H9 (cell line): ENCODE results near the gene EPB41L1. TPM values are rescaled to one million over a fixed set of nuclear protein-coding genes. Genes with fewer than 3 reads are reported as not detected.

Source experiments
- DNase-seq: peaks from one replicate; pipeline ENCODE4 v3.0.0-alpha.2; 2017
- H2AFZ ChIP-seq: one replicate; pipeline ENCODE4 v1.6.1; 2013; ENCODE audit warnings: mild to moderate bottlenecking, low read length, control low read depth, moderate library complexity
- H2AK5ac ChIP-seq: 2 replicates; pipeline ENCODE4 v1.6.1; 2013; ENCODE audit warnings: low read length, control low read depth, mixed read lengths; ENCODE audit not compliant: insufficient read length
- H2BK120ac ChIP-seq: one replicate; pipeline ENCODE4 v1.6.1; 2013; ENCODE audit warnings: low read depth, mild to moderate bottlenecking, low read length, control low read depth, inconsistent platforms; ENCODE audit not compliant: poor library complexity, severe bottlenecking
- H2BK12ac ChIP-seq: 2 replicates; pipeline ENCODE4 v1.6.1; 2013; ENCODE audit warnings: low read length, control low read depth, mixed read lengths, low read depth; ENCODE audit not compliant: insufficient read length
- H2BK15ac ChIP-seq: 2 replicates; pipeline ENCODE4 v1.6.1; 2013; ENCODE audit warnings: low read depth, low read length, control low read depth
- H2BK20ac ChIP-seq: one replicate; pipeline ENCODE4 v1.6.1; 2013; ENCODE audit warnings: low read depth, mild to moderate bottlenecking, low read length, control low read depth, inconsistent platforms; ENCODE audit not compliant: poor library complexity, severe bottlenecking
- H2BK5ac ChIP-seq: 2 replicates; pipeline ENCODE4 v1.6.1; 2013; ENCODE audit warnings: low read length, control low read depth, mixed read lengths; ENCODE audit not compliant: insufficient read length
- H3K14ac ChIP-seq: 2 replicates; pipeline ENCODE4 v1.6.1; 2013; ENCODE audit warnings: low read length, control low read depth; ENCODE audit not compliant: insufficient read depth
- H3K18ac ChIP-seq: 2 replicates; pipeline ENCODE4 v1.6.1; 2013; ENCODE audit warnings: low read depth, mild to moderate bottlenecking, mixed read lengths, low read length, control low read depth; ENCODE audit not compliant: insufficient read length
- H3K23ac ChIP-seq: 2 replicates; pipeline ENCODE4 v1.6.1; 2013; ENCODE audit warnings: low read length, control low read depth, mixed read lengths, low read depth; ENCODE audit not compliant: insufficient read length
- H3K23me2 ChIP-seq: 2 replicates; pipeline ENCODE4 v1.6.1; 2013; ENCODE audit warnings: low read depth, mild to moderate bottlenecking, mixed read lengths, low read length, control low read depth; ENCODE audit not compliant: insufficient read length, poor library complexity, severe bottlenecking
- H3K27ac ChIP-seq: 2 replicates; pipeline ENCODE4 v1.5.1; 2013; ENCODE audit warnings: low read length, control low read depth, mixed read lengths, low read depth; ENCODE audit not compliant: insufficient read length
- H3K27me3 ChIP-seq: 2 replicates; pipeline ENCODE4 v1.6.1; 2013; ENCODE audit warnings: low read length, control low read depth, inconsistent platforms; ENCODE audit not compliant: insufficient read depth
- H3K4ac ChIP-seq: 2 replicates; pipeline ENCODE4 v1.6.1; 2013; ENCODE audit warnings: low read depth, mild to moderate bottlenecking, control low read depth, inconsistent platforms, low read length, moderate library complexity
- H3K4me1 ChIP-seq: 2 replicates; pipeline ENCODE4 v1.6.1; 2013; ENCODE audit warnings: low read length, control low read depth, inconsistent platforms; ENCODE audit not compliant: insufficient read depth
- H3K4me2 ChIP-seq: 2 replicates; pipeline ENCODE4 v1.6.1; 2013; ENCODE audit warnings: low read length, control low read depth, mixed read lengths; ENCODE audit not compliant: insufficient read length, insufficient read depth
- H3K56ac ChIP-seq: 2 replicates; pipeline ENCODE4 v1.6.1; 2013; ENCODE audit warnings: low read depth, mild to moderate bottlenecking, mixed read lengths, low read length, control low read depth; ENCODE audit not compliant: insufficient read length
- H3K79me1 ChIP-seq: 2 replicates; pipeline ENCODE4 v1.6.1; 2013; ENCODE audit warnings: low read depth, mild to moderate bottlenecking, moderate library complexity, low read length, control low read depth, inconsistent platforms; ENCODE audit not compliant: insufficient read depth, poor library complexity, severe bottlenecking
- H3K79me2 ChIP-seq: 2 replicates; pipeline ENCODE4 v1.6.1; 2013; ENCODE audit warnings: low read length, control low read depth, inconsistent platforms; ENCODE audit not compliant: insufficient read depth
- H3K9ac ChIP-seq: 2 replicates; pipeline ENCODE4 v1.6.1; 2013; ENCODE audit warnings: low read length, control low read depth, mixed read lengths; ENCODE audit not compliant: insufficient read length; ENCODE audit errors: extremely low read depth
- H3K9me3 ChIP-seq: one replicate; pipeline ENCODE4 v1.6.1; 2013; ENCODE audit warnings: low read depth, low read length, inconsistent platforms; ENCODE audit not compliant: control insufficient read depth
- H3T11ph ChIP-seq: one replicate; pipeline ENCODE4 v1.6.1; 2013; ENCODE audit warnings: mild to moderate bottlenecking, low read length, control low read depth, inconsistent platforms
- H4K20me1 ChIP-seq: one replicate; pipeline ENCODE4 v1.6.1; 2013; ENCODE audit not compliant: control insufficient read depth, insufficient read length, insufficient read depth
- H4K5ac ChIP-seq: 2 replicates; pipeline ENCODE4 v1.6.1; 2013; ENCODE audit warnings: low read depth, mild to moderate bottlenecking, mixed read lengths, low read length, control low read depth; ENCODE audit not compliant: insufficient read length
- H4K8ac ChIP-seq: replicated peaks from 2 replicates; pipeline ENCODE4 v1.6.1; 2013; ENCODE audit warnings: low read length, control low read depth, mixed read lengths, low read depth; ENCODE audit not compliant: insufficient read length
- H4K91ac ChIP-seq: 2 replicates; pipeline ENCODE4 v1.6.1; 2013; ENCODE audit warnings: low read depth, mild to moderate bottlenecking, moderate library complexity, mixed read lengths, low read length, control low read depth; ENCODE audit not compliant: insufficient read length
- H3K27ac Mint-ChIP-seq, 3 experiments: 2 replicates in 2 of 3; 3 replicates in 1 of 3; pipeline ENCODE4 v1.8.0; 2020 to 2021; ENCODE audit warnings: mixed read lengths in 3 of 3, mild to moderate bottlenecking in 1 of 3, moderate library complexity in 1 of 3
- H3K27me3 Mint-ChIP-seq: 2 replicates; pipeline ENCODE4 v1.8.0; 2021; ENCODE audit warnings: low read depth, mild to moderate bottlenecking, moderate library complexity, mixed read lengths
- H3K36me3 Mint-ChIP-seq, 3 experiments: 2 replicates in 2 of 3; 3 replicates in 1 of 3; pipeline ENCODE4 v1.8.0; 2020 to 2021; ENCODE audit warnings: low read depth in 3 of 3, mixed read lengths in 3 of 3; ENCODE audit not compliant: insufficient read depth in 1 of 3
- H3K4me1 Mint-ChIP-seq, 2 experiments: 2 replicates each; pipeline ENCODE4 v1.8.0; 2020; ENCODE audit warnings: mixed read lengths in 2 of 2
- H3K4me3 Mint-ChIP-seq, 2 experiments: 2 replicates in 1 of 2; 3 replicates in 1 of 2; pipeline ENCODE4 v1.8.0; 2020 to 2021; ENCODE audit warnings: mild to moderate bottlenecking in 2 of 2, mixed read lengths in 2 of 2, moderate library complexity in 1 of 2
- H3K9me3 Mint-ChIP-seq, 2 experiments: 2 replicates in 1 of 2; 3 replicates in 1 of 2; pipeline ENCODE4 v1.8.0; 2020; ENCODE audit warnings: mild to moderate bottlenecking in 2 of 2, mixed read lengths in 2 of 2, moderate library complexity in 1 of 2
- WGBS: extraction: QIAGEN DNeasy Blood & Tissue Kit; methylation state at CpG from one replicate; pipeline ENCODE4 v1.1.7; 2013; ENCODE audit warnings: missing lambda C conversion rate, low lambda C conversion rate, mixed read lengths; ENCODE audit not compliant: insufficient read length; ENCODE audit errors: extremely low coverage; 5-methylcytosine and 5-hydroxymethylcytosine counted together
- total RNA-seq: library from RNA; stranded (reverse); gene quantifications from 2 replicates; pipeline ENCODE4 v1.2.1, GENCODE V29; 2021
- TF ChIP-seq, protein P1 (sequence below): fragments of 200-600 bp; sonication (generic); conservative IDR thresholded peaks from 3 replicates; pipeline ENCODE4 v1.8.0; 2021; ENCODE audit warnings: antibody characterized with exemption, mild to moderate bottlenecking

Gene EPB41L1
- total RNA-seq, 1 experiment from 2014 or later: 31.1 TPM

DNA sequence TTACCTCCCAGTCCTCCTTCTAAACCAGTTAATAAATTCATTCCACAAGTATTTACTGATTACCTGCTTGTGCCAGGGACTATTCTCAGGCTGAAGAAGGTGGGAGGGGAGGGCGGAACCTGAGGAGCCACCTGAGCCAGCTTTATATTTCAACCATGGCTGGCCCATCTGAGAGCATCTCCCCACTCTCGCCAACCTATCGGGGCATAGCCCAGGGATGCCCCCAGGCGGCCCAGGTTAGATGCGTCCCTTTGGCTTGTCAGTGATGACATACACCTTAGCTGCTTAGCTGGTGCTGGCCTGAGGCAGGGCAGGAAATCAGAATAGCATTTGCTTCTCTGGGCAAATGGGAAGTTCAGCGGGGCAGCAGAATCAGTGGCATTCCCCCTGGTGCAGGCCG lies 76.8 kb downstream of the EPB41L1 start:
- peak; percentile 63 for DNase-seq
- peaks cover 5% of the 10 kb centered on the region in 2 experiments for H3K4me1 Mint-ChIP-seq
- H4K91ac ChIP-seq: no peak overlapping the region
- no peaks in the 10 kb centered on the region for H3K9me3 Mint-ChIP-seq
- TF ChIP-seq, protein P1, sequence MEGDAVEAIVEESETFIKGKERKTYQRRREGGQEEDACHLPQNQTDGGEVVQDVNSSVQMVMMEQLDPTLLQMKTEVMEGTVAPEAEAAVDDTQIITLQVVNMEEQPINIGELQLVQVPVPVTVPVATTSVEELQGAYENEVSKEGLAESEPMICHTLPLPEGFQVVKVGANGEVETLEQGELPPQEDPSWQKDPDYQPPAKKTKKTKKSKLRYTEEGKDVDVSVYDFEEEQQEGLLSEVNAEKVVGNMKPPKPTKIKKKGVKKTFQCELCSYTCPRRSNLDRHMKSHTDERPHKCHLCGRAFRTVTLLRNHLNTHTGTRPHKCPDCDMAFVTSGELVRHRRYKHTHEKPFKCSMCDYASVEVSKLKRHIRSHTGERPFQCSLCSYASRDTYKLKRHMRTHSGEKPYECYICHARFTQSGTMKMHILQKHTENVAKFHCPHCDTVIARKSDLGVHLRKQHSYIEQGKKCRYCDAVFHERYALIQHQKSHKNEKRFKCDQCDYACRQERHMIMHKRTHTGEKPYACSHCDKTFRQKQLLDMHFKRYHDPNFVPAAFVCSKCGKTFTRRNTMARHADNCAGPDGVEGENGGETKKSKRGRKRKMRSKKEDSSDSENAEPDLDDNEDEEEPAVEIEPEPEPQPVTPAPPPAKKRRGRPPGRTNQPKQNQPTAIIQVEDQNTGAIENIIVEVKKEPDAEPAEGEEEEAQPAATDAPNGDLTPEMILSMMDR: peak; percentile 22; the same call in 1 of the 3 replicates
- no peak overlapping the region for H3K9ac ChIP-seq
- H2BK20ac ChIP-seq: no peak overlapping the region
- H3K27ac Mint-ChIP-seq: no peak overlapping the region
- no peak overlapping the region for H4K5ac ChIP-seq
- H3K79me2 ChIP-seq: no peaks in the 10 kb centered on the region
- H3K27me3 Mint-ChIP-seq: peaks cover 7% of the 10 kb centered on the region
- H3K36me3 Mint-ChIP-seq: no peaks in the 10 kb centered on the region; a peak in 1 of 7 replicates
- H3K4me2 ChIP-seq: no peak overlapping the region
- H3K27ac ChIP-seq: no peak overlapping the region
- no peak overlapping the region for H3T11ph ChIP-seq
- no peak overlapping the region for H2BK12ac ChIP-seq
- H3K18ac ChIP-seq: no peak overlapping the region
- no peak overlapping the region for H3K23ac ChIP-seq
- no peak overlapping the region for H4K8ac ChIP-seq
- no peak overlapping the region for H3K14ac ChIP-seq
- H3K9me3 ChIP-seq: no peaks in the 10 kb centered on the region
- no peak overlapping the region for H3K4me3 Mint-ChIP-seq
- H2AK5ac ChIP-seq: no peak overlapping the region
- no peaks in the 10 kb centered on the region for H3K79me1 ChIP-seq
- H3K23me2 ChIP-seq: peaks cover 2% of the 10 kb centered on the region
- H3K27me3 ChIP-seq: no peaks in the 10 kb centered on the region
- H3K56ac ChIP-seq: no peak overlapping the region
- H2AFZ ChIP-seq: no peak overlapping the region
- no peak overlapping the region for H2BK5ac ChIP-seq
- H4K20me1 ChIP-seq: no peaks in the 10 kb centered on the region
- H2BK120ac ChIP-seq: no peak overlapping the region
- H3K4ac ChIP-seq: no peak overlapping the region
- no CpG with 5 or more reads among the region's 7 CpGs for WGBS
- no peak overlapping the region for H2BK15ac ChIP-seq
- H3K4me1 ChIP-seq: peaks cover 2% of the 10 kb centered on the region; the same call in 1 of the 2 replicates
